ENCODE results near the gene TXNL4A.

DNA sequence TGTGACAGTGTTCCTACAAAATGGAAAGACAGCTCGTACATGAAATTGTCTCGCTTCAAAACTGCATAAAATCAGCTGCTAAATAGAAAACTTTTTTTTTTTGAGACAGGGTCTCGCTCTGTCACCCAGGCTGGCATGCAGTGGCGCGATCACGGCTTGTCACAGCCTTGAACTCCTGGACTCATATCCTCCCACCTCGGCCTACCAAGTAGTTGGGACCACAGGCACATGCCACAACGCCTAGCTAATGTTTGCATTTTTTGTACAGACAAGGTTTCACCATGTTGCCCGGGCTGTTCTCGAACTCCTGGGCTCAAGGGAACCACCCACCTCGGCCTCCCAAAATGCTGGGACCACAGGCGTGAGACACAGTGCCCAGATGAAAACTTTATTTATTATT is 3.2 kb downstream of the TXNL4A start:
- TF ChIP-seq, protein P1, sequence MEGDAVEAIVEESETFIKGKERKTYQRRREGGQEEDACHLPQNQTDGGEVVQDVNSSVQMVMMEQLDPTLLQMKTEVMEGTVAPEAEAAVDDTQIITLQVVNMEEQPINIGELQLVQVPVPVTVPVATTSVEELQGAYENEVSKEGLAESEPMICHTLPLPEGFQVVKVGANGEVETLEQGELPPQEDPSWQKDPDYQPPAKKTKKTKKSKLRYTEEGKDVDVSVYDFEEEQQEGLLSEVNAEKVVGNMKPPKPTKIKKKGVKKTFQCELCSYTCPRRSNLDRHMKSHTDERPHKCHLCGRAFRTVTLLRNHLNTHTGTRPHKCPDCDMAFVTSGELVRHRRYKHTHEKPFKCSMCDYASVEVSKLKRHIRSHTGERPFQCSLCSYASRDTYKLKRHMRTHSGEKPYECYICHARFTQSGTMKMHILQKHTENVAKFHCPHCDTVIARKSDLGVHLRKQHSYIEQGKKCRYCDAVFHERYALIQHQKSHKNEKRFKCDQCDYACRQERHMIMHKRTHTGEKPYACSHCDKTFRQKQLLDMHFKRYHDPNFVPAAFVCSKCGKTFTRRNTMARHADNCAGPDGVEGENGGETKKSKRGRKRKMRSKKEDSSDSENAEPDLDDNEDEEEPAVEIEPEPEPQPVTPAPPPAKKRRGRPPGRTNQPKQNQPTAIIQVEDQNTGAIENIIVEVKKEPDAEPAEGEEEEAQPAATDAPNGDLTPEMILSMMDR (IDR thresholded peaks at IDR 0.05): no peak
- TF ChIP-seq EZH2 (IDR thresholded peaks at IDR 0.05): no peak
- TF ChIP-seq EZH2phosphoT487 (IDR thresholded peaks at IDR 0.05): no peak
